Sigmoid colon (tissue), 4 donors: ENCODE data around the gene RABGAP1L.
"Not testable (repeated sequence)": the region's sequence is repeated elsewhere in the genome, so short reads cannot be mapped to it uniquely, and the experiment has no call there.

Experiments used
- POLR2A ChIP-seq, 2 donors: fragments of 450-650 bp; IDR thresholded peaks; one replicate each; pipeline ENCODE4 v1.6.1; 2016; ENCODE audit warnings: antibody characterized with exemption in 2 of 2, mild to moderate bottlenecking in 2 of 2, moderate library complexity in 2 of 2
- POLR2AphosphoS5 ChIP-seq, 4 donors: sonication (generic); formaldehyde crosslinking; IDR thresholded peaks; one replicate each; pipeline ENCODE4 v1.6.1; 2017; ENCODE audit warnings: antibody characterized with exemption in 4 of 4

DNA sequence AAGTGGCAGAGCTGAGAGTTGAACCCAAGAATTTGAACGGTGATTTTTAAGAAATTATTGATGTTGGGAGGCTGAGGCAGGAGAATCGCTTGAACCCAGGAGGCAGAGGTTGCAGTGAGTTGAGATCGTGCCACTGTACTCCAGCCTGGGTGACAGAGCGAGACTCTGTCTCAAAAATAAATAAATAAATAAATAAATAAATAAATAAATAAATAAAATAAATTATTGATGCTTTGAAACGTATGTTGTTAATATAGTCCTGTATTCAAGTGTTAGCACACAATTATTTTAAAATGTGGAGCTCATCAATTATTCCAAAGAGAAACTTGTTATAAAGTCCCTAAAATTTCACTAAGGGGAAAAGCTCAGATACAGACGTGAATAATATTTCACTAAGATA, 357.4 kb downstream of the RABGAP1L start:
- not testable (repeated sequence) for TF ChIP-seq POLR2AphosphoS5, POLR2A (IDR thresholded peaks at IDR 0.05)
